Smooth muscle cell (in vitro differentiated cells): ENCODE measurements around the gene CUBN. TPM values are rescaled to one million over a fixed set of nuclear protein-coding genes. Genes with fewer than 3 reads are reported as not detected.
A peak's percentile ranks its signal among the peaks of the same experiment; 100 is the strongest.

Source experiments
- DNase-seq: peaks from one replicate; lab custom pipeline; 2025; ENCODE audit not compliant: unreplicated experiment; lab: John Stamatoyannopoulos, UW
- H2AFZ ChIP-seq: fragments of 200-600 bp; sonication (generic); 2 replicates; pipeline ENCODE4 v1.6.0; 2016; ENCODE audit warnings: antibody characterized with exemption, low read depth, mild to moderate bottlenecking
- H3F3A ChIP-seq: fragments of 200-600 bp; sonication (generic); 2 replicates; pipeline ENCODE4 v1.6.0; 2017; ENCODE audit warnings: antibody characterized with exemption, low read depth
- H3K27ac ChIP-seq: fragments of 200-600 bp; sonication (generic); 2 replicates; pipeline ENCODE4 v1.5.1; 2016; ENCODE audit warnings: low read depth, mild to moderate bottlenecking
- H3K27me3 ChIP-seq: fragments of 200-600 bp; sonication (generic); 2 replicates; pipeline ENCODE4 v1.6.1; 2016; ENCODE audit warnings: low read depth, mild to moderate bottlenecking
- H3K36me3 ChIP-seq: fragments of 200-600 bp; sonication (generic); 2 replicates; pipeline ENCODE4 v1.5.1; 2016; ENCODE audit warnings: low read depth
- H3K4me1 ChIP-seq: fragments of 200-600 bp; sonication (generic); 2 replicates; pipeline ENCODE4 v1.5.1; 2016; ENCODE audit warnings: low read depth
- H3K4me2 ChIP-seq: fragments of 200-600 bp; sonication (generic); 2 replicates; pipeline ENCODE4 v1.6.0; 2016; ENCODE audit warnings: mild to moderate bottlenecking
- H3K4me3 ChIP-seq: fragments of 200-600 bp; sonication (generic); 2 replicates; pipeline ENCODE4 v1.5.1; 2016; ENCODE audit warnings: mild to moderate bottlenecking
- H3K79me2 ChIP-seq: fragments of 200-600 bp; sonication (generic); 2 replicates; pipeline ENCODE4 v1.6.0; 2016; ENCODE audit warnings: low read depth, mild to moderate bottlenecking
- H3K9ac ChIP-seq: fragments of 200-600 bp; sonication (generic); 2 replicates; pipeline ENCODE4 v1.6.0; 2016; ENCODE audit warnings: low read depth
- H3K9me3 ChIP-seq: fragments of 200-600 bp; sonication (generic); replicated peaks from 2 replicates; pipeline ENCODE4 v1.5.1; 2016; ENCODE audit warnings: low read depth
- H4K20me1 ChIP-seq: fragments of 200-600 bp; sonication (generic); 2 replicates; pipeline ENCODE4 v1.6.0; 2016; ENCODE audit warnings: low read depth
- WGBS: methylation state at CpG from one replicate; pipeline ENCODE4 v1.1.7; 2016; ENCODE audit warnings: low lambda C conversion rate; 5-methylcytosine and 5-hydroxymethylcytosine counted together
- polyA plus RNA-seq: library from polyadenylated mRNA; unstranded; fragments of >200 nt; fragmentation: Nextera tagmentation; extraction: Ambion mirVana; gene quantifications from 2 replicates; pipeline ENCODE4 v1.2.1, GENCODE V29; 2016
- total RNA-seq: library from RNA; depleted of rRNA; stranded (reverse); fragments of >200 nt; gene quantifications from 2 replicates; pipeline ENCODE4 v1.2.3, GENCODE V29; 2014
- TF ChIP-seq, protein P1 (sequence below): fragments of 200-600 bp; sonication (generic); IDR thresholded peaks from 2 replicates; pipeline ENCODE4 v1.5.1; 2017; ENCODE audit warnings: borderline replicate concordance, mild to moderate bottlenecking, antibody characterized with exemption; ENCODE audit not compliant: insufficient read depth, poor library complexity, severe bottlenecking

CUBN gene
- total and polyA plus RNA-seq, 2 experiments from 2014 or later, result 0.62 to 4.7 TPM

DNA sequence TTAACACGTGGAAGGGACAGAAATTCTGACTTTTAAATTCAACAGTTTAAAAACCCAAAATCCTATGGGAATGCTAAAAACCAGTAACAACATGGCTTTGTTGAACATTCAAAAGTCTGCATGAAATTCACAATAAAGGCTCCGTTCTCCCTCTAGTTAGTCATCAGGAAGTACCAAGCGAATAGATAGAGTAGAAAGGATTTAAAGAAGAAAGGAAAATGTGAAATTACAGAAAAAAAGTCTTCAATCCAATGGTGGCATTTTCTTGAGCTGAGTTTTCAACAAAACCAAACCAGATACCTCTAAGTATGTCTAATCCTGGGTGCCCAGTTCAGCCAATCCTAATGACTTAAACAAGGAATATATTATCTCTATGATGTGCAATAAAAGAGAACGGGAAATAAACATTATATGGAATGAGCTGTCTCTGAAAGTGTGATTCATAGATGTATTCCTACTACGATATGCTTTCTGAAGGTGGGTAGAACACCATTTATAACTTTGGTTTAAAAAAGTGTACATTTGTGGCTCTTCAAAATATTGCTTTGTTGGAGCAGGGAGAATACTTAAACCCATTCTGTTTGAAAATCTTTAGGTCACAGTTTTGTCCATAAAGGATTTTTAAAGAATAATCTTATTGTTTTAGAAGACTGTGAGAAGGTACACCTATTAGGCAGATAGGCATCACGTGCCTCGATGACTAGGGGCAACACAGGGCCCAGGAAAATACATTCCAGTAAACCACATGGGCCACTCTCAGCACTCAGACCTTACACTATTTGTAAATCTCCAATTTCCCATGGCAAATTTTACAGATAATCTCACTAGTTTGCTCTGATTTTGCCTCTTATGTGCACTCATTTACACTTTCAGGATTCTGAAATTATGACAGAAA is 87.7 kb downstream of the CUBN start:
- 21% methylated on average over 7 of the region's 7 CpGs for WGBS
- H3K27ac ChIP-seq, result peak overlapping the region; percentile 80
- H3K4me1 ChIP-seq, result peaks cover 16% of the 10 kb centered on the region
- no peak overlapping the region for H3K4me3 ChIP-seq
- no peaks in the 10 kb centered on the region for H3K79me2 ChIP-seq
- no peak for DNase-seq
- H2AFZ ChIP-seq, result peak overlapping the region; percentile 73
- peak overlapping the region; percentile 78 for H3K4me2 ChIP-seq
- TF ChIP-seq, protein P1, sequence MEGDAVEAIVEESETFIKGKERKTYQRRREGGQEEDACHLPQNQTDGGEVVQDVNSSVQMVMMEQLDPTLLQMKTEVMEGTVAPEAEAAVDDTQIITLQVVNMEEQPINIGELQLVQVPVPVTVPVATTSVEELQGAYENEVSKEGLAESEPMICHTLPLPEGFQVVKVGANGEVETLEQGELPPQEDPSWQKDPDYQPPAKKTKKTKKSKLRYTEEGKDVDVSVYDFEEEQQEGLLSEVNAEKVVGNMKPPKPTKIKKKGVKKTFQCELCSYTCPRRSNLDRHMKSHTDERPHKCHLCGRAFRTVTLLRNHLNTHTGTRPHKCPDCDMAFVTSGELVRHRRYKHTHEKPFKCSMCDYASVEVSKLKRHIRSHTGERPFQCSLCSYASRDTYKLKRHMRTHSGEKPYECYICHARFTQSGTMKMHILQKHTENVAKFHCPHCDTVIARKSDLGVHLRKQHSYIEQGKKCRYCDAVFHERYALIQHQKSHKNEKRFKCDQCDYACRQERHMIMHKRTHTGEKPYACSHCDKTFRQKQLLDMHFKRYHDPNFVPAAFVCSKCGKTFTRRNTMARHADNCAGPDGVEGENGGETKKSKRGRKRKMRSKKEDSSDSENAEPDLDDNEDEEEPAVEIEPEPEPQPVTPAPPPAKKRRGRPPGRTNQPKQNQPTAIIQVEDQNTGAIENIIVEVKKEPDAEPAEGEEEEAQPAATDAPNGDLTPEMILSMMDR, result no peak
- no peaks in the 10 kb centered on the region for H3K9me3 ChIP-seq
- peaks cover 12% of the 10 kb centered on the region for H3F3A ChIP-seq
- no peaks in the 10 kb centered on the region for H3K36me3 ChIP-seq
- no peaks in the 10 kb centered on the region for H3K27me3 ChIP-seq
- H4K20me1 ChIP-seq, result no peaks in the 10 kb centered on the region
- peak overlapping the region; percentile 35 for H3K9ac ChIP-seq

DNA sequence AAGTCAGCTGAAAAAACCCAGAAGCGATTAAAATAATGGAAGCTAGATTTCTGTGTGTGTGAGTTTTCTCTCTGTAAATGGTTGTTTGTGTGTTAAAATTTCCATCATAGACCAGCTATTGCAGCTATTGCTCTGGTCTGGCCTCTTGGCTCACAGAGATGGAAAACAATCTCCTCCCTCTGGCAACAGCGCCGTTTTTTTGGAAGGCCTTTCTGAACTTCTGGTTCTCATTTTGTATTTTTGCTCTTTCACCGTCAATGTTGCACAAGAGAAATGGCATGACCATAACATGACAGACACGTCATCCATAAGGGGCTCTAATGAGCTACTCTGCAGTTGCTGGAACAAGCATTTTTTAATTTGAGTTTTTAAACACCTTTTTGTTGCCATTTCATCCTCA is 91.0 kb downstream of the CUBN start:
- Histone ChIP-seq H2AFZ (no peak overlapping the region), H3K27ac (no peak overlapping the region), H3K9me3 (no peaks in the 10 kb centered on the region), H3K4me3 (no peak overlapping the region), H3K9ac (no peak overlapping the region), H3F3A (peaks cover 12% of the 10 kb centered on the region), H3K27me3 (no peaks in the 10 kb centered on the region), H3K36me3 (no peaks in the 10 kb centered on the region), H4K20me1 (no peaks in the 10 kb centered on the region), H3K79me2 (no peaks in the 10 kb centered on the region), H3K4me1 (peaks cover 16% of the 10 kb centered on the region), H3K4me2 (no peak overlapping the region)
- TF ChIP-seq, protein P1, result no peak
- WGBS, result 95% methylated on average over 5 of the region's 5 CpGs
- DNase-seq, result no peak

DNA sequence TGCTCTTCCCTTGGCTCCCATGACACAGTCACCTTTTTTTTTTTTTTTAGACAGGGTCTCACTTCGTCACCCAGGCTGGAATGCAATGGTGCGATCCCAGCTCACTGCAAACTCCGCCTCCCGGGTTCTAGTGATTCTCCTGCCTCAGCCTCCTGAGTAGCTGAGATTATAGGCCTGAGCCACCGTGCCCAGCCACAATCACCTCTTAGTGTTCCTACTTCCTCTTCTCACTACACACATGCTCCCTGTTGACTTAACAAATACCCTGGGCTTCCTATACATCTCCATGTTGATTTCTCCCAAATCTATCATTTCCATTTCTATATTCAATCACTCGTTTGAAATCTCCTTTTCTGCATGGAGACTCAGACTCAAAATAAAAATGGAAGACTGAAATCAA is 91.7 kb downstream of the CUBN start:
- Histone ChIP-seq H3K79me2 (no peaks in the 10 kb centered on the region), H3K36me3 (no peaks in the 10 kb centered on the region), H3K4me2 (no peak overlapping the region), H4K20me1 (no peaks in the 10 kb centered on the region), H3K9ac (no peak overlapping the region), H3K4me3 (no peak overlapping the region), H3K4me1 (peaks cover 16% of the 10 kb centered on the region), H3K27ac (no peak overlapping the region), H3F3A (peaks cover 9% of the 10 kb centered on the region), H3K27me3 (no peaks in the 10 kb centered on the region), H3K9me3 (no peaks in the 10 kb centered on the region), H2AFZ (no peak overlapping the region)
- 93% methylated on average over 6 of the region's 6 CpGs for WGBS
- DNase-seq, result no peak
- TF ChIP-seq, protein P1, result no peak
